Tibial nerve (tissue), 4 donors: ENCODE results near the gene PNPLA2. TPM values are rescaled to one million over a fixed set of nuclear protein-coding genes. Genes with fewer than 3 reads are reported as not detected.

ENCODE experiments used
- DNase-seq, 2 donors: peaks; one replicate each; pipeline ENCODE4 v3.0.0-alpha.2; 2019; ENCODE audit warnings: low spot score in 2 of 2
- H3K27ac ChIP-seq, 4 donors: fragments of 200-600 bp; sonication (generic) in 3 of 4; one replicate each; pipeline ENCODE4 v1.5.1; 2017 to 2019; ENCODE audit warnings: mild to moderate bottlenecking in 1 of 4
- H3K27me3 ChIP-seq, 2 donors: fragments of 200-600 bp; sonication (generic) in 1 of 2; one replicate each; pipeline versions ENCODE4 v1.5.1 to v1.6.0; 2017 to 2019
- H3K36me3 ChIP-seq, 3 donors: fragments of 200-600 bp; sonication (generic); one replicate each; pipeline ENCODE4 v1.5.1; 2018 to 2019
- H3K4me1 ChIP-seq, 4 donors: fragments of 200-600 bp; sonication (generic) in 3 of 4; one replicate each; pipeline ENCODE4 v1.5.1; 2017 to 2019
- H3K4me3 ChIP-seq, 4 donors: fragments of 200-600 bp; sonication (generic) in 3 of 4; one replicate each; pipeline ENCODE4 v1.5.1; 2017 to 2019; ENCODE audit warnings: mild to moderate bottlenecking in 1 of 4, moderate library complexity in 1 of 4
- H3K9me3 ChIP-seq, 4 donors: fragments of 200-600 bp; sonication (generic) in 3 of 4; one replicate each; pipeline ENCODE4 v1.5.1; 2017 to 2019
- EP300 ChIP-seq, 2 donors: sonication (generic); formaldehyde crosslinking; IDR thresholded peaks; one replicate each; pipeline ENCODE4 v1.6.1; 2017; ENCODE audit warnings: antibody characterized with exemption in 2 of 2, mild to moderate bottlenecking in 1 of 2
- POLR2A ChIP-seq, 2 donors: fragments of 450-650 bp; IDR thresholded peaks; one replicate each; pipeline ENCODE4 v1.6.1; 2017; ENCODE audit warnings: antibody characterized with exemption in 2 of 2, mild to moderate bottlenecking in 2 of 2, moderate library complexity in 2 of 2
- WGBS, 2 donors: methylation state at CpG; one replicate each; pipeline ENCODE4 v1.1.5; 2018; 5-methylcytosine and 5-hydroxymethylcytosine counted together
- total RNA-seq, 4 donors: library from RNA; depleted of rRNA; stranded (reverse); fragments of >200 nt; gene quantifications; one replicate each; pipeline ENCODE4 v1.1.0, GENCODE V29; 2016
- TF ChIP-seq, protein P1 (sequence below), 5 experiments: fragments of 200-600 bp in 3 of 5; fragments of 450-650 bp in 2 of 5; sonication (generic) in 3 of 5; IDR thresholded peaks; one replicate each; pipeline ENCODE4 v1.5.1; 2016 to 2019; ENCODE audit warnings: antibody characterized with exemption in 5 of 5, mild to moderate bottlenecking in 3 of 5, moderate library complexity in 2 of 5

The PNPLA2 gene
- total RNA-seq, 4 donors from 2014 or later = 136 to 314 (median 187) TPM

DNA sequence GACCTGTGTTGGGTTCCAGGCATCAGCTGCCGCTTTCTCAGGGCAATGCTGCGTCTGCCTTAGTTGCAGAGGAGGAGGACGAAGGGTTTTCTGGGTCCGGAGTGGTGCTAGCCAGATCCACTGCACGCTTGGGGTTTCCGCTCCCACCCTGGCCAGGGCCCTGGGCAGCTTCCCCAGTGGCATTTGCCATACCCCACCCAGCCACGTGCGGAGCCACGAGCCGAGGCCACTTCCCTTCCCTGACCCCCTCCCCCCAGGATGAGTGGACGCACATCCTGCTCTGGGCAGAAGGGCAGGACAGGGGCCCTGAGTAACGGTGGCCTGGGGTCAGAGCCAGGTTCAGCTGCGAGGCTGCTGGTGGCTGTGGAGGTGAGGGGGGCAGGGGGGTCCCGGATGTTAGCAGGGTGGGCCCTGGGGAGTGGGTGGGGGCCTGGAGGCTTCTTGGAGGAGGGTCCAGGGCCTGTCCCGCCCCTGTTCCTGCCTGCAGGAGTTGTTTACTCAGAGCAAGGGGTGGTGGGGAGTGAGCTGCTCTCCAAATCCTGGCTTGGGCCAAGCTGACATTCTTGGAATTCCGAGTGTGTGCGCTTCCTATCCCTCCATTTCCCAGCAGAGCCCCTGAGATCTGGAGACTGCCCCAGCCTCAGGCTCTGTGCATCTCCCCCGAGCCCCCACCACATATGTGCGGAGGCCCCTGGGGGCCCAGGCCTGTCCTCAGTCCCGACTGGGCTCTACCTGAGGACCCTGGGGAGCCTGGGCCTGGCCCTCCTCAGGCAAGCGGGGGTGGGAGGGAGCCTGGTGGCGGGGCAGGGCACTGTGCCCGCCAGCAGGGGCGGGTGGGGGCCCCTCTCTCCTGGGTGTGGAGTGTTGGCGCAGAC, 25.3 kb downstream of the PNPLA2 start:
- H3K9me3 ChIP-seq = no peaks in the 10 kb centered on the region
- H3K36me3 ChIP-seq = peaks cover 0 to 33% (median 7%) of the 10 kb centered on the region in 3 donors
- TF ChIP-seq POLR2A (IDR thresholded peaks at IDR 0.05) (peak; percentile 26 to 70), EP300 (IDR thresholded peaks at IDR 0.05) (peak; percentile 65 to 98)
- TF ChIP-seq, protein P1, sequence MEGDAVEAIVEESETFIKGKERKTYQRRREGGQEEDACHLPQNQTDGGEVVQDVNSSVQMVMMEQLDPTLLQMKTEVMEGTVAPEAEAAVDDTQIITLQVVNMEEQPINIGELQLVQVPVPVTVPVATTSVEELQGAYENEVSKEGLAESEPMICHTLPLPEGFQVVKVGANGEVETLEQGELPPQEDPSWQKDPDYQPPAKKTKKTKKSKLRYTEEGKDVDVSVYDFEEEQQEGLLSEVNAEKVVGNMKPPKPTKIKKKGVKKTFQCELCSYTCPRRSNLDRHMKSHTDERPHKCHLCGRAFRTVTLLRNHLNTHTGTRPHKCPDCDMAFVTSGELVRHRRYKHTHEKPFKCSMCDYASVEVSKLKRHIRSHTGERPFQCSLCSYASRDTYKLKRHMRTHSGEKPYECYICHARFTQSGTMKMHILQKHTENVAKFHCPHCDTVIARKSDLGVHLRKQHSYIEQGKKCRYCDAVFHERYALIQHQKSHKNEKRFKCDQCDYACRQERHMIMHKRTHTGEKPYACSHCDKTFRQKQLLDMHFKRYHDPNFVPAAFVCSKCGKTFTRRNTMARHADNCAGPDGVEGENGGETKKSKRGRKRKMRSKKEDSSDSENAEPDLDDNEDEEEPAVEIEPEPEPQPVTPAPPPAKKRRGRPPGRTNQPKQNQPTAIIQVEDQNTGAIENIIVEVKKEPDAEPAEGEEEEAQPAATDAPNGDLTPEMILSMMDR (IDR thresholded peaks at IDR 0.05) = peak in 1 of 5 experiments; percentile 12
- WGBS, 2 donors = 2% methylated on average over 13 to 18 of the region's 25 CpGs
- DNase-seq = peak; percentile 92 to 97
- peak overlapping the region; percentile 92 to 98 (median 94) for H3K27ac ChIP-seq
- peaks cover 0 to 81% (median 60%) of the 10 kb centered on the region in 4 donors for H3K4me1 ChIP-seq
- peak overlapping the region; percentile 69 to 95 (median 79) for H3K4me3 ChIP-seq
- H3K27me3 ChIP-seq = peaks cover 0 to 13% of the 10 kb centered on the region in 2 donors

DNA sequence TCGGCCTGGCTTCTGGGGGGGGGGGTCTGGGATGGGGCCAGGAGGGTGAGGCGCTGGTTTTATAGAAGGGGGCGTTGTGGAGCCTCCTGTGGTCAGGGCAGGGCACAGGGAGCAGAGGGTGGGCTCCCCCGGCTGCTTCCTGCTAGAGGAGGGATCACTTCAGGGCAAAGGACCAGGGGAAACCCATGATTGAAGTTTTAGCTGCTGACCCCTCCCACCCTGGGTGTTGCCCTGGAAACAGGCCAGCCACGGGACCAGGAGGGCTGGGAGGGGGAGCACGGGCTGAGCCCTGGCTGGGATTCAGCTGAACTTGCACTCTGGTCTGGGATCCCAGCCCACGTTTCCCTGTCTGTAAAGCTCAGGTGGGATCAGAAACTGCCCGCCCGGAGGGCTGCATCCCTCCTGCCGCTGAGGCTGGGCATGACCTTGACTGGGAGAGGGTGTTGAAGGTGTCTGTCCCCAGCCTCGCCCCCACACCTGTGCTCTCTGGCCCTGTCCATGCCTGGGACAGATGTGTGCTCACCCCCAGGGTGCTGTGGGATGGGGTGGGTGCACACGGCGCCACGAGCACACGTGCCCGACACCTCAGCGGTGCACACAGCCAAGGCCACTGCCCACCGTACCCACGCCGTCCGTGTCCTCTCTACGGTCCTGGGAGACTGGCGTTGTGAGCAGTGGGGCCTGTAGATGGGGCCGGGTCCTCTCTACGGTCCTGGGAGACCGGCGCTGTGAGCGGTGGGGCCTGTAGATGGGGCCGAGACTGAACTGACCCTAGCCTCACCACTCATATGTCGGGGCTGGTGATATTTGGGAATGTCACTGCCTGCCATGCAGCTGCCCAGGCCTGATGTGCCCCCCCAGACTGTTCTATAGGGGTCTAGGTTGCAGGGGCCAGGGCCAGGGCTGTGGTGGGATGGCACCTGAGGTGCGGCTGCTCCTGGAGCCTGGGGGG, 26.3 kb downstream of the PNPLA2 start:
- no peaks in the 10 kb centered on the region for H3K9me3 ChIP-seq
- peaks cover 0 to 80% (median 62%) of the 10 kb centered on the region in 4 donors for H3K4me1 ChIP-seq
- TF ChIP-seq, protein P1 (IDR thresholded peaks at IDR 0.05) = peak in 1 of 5 experiments; percentile 13
- TF ChIP-seq EP300 (IDR thresholded peaks at IDR 0.05) (peak; percentile 79 to 90), POLR2A (IDR thresholded peaks at IDR 0.05) (peak in 1 of 2 donors; percentile 19)
- DNase-seq = peak; percentile 92 to 97
- H3K27me3 ChIP-seq = peaks cover 0 to 15% of the 10 kb centered on the region in 2 donors
- peaks cover 0 to 24% (median 3%) of the 10 kb centered on the region in 3 donors for H3K36me3 ChIP-seq
- peak overlapping the region; percentile 92 to 98 (median 94) for H3K27ac ChIP-seq
- H3K4me3 ChIP-seq = peak overlapping the region; percentile 69 to 95 (median 79)
- 21 to 26% methylated on average over 9 to 24 of the region's 31 CpGs for WGBS, 2 donors

DNA sequence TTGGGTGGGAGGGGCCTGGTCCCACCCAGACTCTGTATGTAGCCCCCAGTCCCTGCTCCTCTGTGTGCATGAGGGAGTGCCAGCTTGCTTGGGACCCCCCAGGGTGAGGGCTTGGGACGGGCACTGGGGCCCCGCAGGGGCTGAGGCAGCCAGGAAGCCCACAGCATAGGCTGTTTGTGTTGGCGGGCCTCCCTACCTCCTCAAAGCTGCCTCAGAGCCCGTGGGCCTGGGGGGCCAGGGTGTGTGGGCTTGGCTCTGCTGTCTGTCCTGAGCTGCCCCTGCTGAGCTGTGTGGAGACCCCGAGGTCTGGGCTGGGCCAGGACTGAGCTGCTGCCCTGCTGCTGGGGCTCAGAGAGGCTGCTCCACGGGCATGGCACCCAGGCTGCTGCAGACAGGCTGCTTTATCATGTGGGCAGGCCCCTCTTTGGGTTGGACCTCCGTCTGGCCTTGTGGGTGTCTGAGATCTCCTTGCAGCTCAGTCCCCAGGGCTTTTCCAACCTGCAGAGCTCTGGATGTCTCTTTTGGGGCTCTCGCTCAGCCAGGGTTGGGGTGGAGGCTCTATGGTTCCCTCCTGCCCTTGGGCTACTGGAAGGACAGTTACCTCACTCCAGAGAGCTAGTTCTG, 27.3 kb downstream of the PNPLA2 start:
- H3K27me3 ChIP-seq = peaks cover 0 to 15% of the 10 kb centered on the region in 2 donors
- 29 to 63% methylated on average over 2 to 6 of the region's 8 CpGs for WGBS, 2 donors

DNA sequence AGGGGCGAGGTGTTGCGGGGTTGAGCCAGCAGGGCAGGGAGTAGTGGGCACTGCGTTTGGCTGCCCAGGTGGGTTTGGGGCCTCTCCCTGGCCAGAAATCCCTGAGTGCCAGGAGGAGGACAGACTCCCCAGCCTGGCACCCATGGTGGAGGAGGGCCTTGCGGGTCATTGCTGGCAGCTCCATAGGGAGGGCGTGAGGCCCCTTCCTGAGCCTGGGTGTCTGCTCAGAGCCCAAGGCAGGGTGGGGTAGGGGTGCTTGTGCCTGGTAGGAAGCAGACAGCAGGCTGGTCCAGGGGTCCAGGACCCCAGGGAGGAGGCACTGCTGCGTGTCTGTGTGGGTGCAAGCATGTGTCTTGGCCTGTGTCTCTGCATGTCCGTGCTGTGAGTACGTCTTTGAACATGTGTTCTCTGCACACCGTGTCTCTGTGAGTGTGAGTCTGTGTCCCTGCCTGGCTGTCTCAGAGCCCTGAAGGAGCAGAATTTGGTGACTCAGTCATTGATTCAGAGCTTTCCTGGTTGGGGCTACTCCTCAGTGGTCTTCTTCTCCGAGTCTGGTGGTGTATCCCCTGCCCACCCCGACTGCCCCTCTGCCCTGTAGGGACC, 27.9 kb downstream of the PNPLA2 start:
- H3K4me3 ChIP-seq = no peak overlapping the region
- H3K36me3 ChIP-seq = peaks cover 0 to 13% (median 0%) of the 10 kb centered on the region in 3 donors
- H3K9me3 ChIP-seq = no peaks in the 10 kb centered on the region
- H3K27me3 ChIP-seq = peaks cover 0 to 15% of the 10 kb centered on the region in 2 donors
- DNase-seq = no peak
- peak overlapping the region in 3 of 4 donors; percentile 93 to 98 (median 95) for H3K27ac ChIP-seq
- 64 to 68% methylated on average over 10 to 11 of the region's 11 CpGs for WGBS, 2 donors
- TF ChIP-seq POLR2A (IDR thresholded peaks at IDR 0.05) = no peak
- TF ChIP-seq, protein P1 (IDR thresholded peaks at IDR 0.05) = no peak
- no peak for TF ChIP-seq EP300 (IDR thresholded peaks at IDR 0.05)
- peaks cover 0 to 80% (median 50%) of the 10 kb centered on the region in 4 donors for H3K4me1 ChIP-seq

More for the DNA sequence above, 27.3 kb downstream of the PNPLA2 start:
- Histone ChIP-seq H3K4me1 (peaks cover 0 to 80% (median 56%) of the 10 kb centered on the region in 4 donors), H3K9me3 (no peaks in the 10 kb centered on the region), H3K4me3 (peak overlapping the region in 1 of 4 donors; percentile 89), H3K27ac (peak overlapping the region; percentile 92 to 98 (median 94)), H3K36me3 (peaks cover 0 to 14% (median 0%) of the 10 kb centered on the region in 3 donors)
- DNase-seq = no peak
- TF ChIP-seq POLR2A (IDR thresholded peaks at IDR 0.05) = no peak
- TF ChIP-seq, protein P1 (IDR thresholded peaks at IDR 0.05) = no peak
- no peak for TF ChIP-seq EP300 (IDR thresholded peaks at IDR 0.05)
